Thyroid gland (tissue), 4 donors: Measurements from ENCODE around the gene DLX1.

Source experiments
- POLR2A ChIP-seq, 2 donors: fragments of 450-650 bp; IDR thresholded peaks; one replicate each; pipeline ENCODE4 v1.6.1; 2017; ENCODE audit warnings: antibody characterized with exemption in 2 of 2, mild to moderate bottlenecking in 2 of 2, moderate library complexity in 1 of 2
- TF ChIP-seq, protein P1 (sequence below), 6 experiments: fragments of 200-600 bp in 3 of 6; fragments of 450-650 bp in 3 of 6; sonication (generic) in 3 of 6; IDR thresholded peaks; one replicate each; pipeline ENCODE4 v1.5.1; 2016 to 2019; ENCODE audit warnings: antibody characterized with exemption in 6 of 6, mild to moderate bottlenecking in 2 of 6, inconsistent platforms in 1 of 6, moderate library complexity in 1 of 6

DNA sequence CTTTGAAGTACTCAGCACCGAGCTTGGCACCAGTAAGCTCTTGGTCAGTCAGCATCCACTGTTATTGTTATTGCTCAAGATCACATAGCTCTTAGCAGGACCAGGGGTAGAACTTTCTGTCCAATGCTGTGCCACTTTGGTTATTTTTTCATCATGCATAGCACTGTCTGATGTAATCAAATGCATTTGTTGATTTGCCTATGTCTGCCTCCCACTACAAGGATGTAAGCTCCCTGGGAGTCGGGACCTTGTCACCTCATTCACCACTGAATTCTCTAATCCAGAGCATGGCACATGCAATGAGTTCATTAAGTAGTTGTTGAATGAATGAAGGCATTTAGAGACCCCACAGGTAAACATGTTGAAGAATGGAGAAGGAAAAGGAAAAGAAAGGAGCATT lies 29.0 kb upstream of the DLX1 start:
- TF ChIP-seq, protein P1, sequence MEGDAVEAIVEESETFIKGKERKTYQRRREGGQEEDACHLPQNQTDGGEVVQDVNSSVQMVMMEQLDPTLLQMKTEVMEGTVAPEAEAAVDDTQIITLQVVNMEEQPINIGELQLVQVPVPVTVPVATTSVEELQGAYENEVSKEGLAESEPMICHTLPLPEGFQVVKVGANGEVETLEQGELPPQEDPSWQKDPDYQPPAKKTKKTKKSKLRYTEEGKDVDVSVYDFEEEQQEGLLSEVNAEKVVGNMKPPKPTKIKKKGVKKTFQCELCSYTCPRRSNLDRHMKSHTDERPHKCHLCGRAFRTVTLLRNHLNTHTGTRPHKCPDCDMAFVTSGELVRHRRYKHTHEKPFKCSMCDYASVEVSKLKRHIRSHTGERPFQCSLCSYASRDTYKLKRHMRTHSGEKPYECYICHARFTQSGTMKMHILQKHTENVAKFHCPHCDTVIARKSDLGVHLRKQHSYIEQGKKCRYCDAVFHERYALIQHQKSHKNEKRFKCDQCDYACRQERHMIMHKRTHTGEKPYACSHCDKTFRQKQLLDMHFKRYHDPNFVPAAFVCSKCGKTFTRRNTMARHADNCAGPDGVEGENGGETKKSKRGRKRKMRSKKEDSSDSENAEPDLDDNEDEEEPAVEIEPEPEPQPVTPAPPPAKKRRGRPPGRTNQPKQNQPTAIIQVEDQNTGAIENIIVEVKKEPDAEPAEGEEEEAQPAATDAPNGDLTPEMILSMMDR (IDR thresholded peaks at IDR 0.05): no peak
- no peak for TF ChIP-seq POLR2A (IDR thresholded peaks at IDR 0.05)
